Hematopoietic multipotent progenitor cell treated with erythropoietin and hydrocortisone succinate and interleukin-3 and kit ligand, for 15 days (in vitro differentiated cells): ENCODE data around the gene FUT3.
"Not testable (repeated sequence)": the region's sequence is repeated elsewhere in the genome, so short reads cannot be mapped to it uniquely, and the experiment has no call there.

Source experiments
- DNase-seq: peaks from one replicate; pipeline ENCODE4 v3.0.0-alpha.2; 2015; ENCODE audit warnings: low spot score

Gene FUT3

DNA sequence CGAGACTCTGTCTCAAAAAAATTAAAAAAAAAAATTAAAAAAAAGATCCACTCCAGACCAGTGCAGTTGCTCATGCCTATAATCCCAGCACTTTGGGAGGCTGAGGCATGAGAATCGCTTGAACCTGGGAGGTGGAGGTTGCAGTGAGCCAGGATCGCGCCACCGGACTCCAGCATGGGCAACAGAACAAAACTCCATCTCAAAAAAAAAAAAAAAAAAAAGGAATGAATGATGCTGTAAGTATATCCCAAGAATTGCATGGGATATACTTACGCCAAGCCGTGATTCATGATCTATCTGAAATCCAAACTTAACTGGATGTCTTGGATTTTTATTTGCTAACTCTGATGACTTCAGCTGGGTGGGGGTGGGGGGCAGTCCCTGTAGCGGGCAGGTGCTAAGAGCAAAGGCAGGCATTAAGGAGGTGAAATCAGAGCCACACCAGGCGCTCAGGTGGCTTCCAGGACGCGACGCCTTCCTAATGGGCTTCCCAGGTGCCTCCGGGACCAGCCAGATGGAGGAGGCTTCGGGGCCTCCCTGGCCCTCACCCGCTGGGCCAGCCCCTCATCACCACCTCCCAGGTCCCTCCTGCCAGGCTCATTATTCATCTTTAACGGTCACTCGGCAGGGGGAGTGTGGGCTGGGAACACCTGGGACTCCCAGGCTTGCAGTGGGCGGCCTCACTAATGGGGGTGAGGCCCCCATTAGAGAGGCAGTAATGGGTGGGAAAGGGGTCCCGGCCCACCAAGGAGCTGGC, 30.5 kb upstream of the FUT3 start:
- no peak for DNase-seq

DNA sequence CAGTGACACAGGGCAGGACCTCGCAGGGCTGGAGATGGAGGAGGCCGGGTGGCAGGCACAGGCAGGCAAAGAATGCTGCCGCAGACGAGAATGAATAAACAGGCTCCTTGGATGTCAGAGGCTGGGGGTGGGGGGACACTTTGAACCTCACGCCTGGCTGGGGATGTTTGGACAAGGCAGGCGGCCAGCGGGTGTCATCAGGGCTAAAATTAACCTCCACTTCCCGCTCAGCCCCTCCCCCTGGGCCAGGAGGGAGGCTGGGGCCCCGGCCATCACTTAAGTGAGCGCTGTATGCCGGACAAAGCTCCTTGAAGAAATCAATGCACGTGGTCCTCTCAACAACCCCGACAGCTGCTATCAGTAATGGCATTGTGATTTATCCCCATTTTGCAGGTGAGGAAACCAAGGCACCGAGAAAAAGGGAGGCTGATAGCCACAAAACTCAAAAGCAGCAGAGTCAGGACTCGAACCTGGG, 29.4 kb upstream of the FUT3 start:
- no peak for DNase-seq

DNA sequence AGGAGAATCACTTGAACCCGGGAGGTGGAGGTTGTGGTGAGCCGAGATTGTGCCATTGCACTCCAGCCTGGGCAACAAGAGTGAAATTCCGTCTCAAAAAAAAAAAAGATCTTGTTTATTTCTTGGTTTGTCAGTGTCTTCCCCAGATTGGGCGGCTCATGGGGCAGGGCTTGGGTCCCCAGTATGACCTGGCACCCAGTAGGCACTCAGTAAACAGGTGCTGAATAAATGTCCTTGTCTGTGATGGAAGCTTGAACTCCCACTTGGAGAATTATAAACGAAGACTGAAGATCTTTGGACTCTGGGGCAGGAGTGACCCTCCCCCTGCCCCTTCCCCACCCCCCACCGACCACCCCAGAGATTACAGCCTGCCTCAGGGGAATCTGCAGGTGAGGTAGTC, 28.9 kb upstream of the FUT3 start:
- no peak for DNase-seq

GRCh38 chr19:5877882-5878281, 26.6 kb upstream of the FUT3 start:
- no peak for DNase-seq

- DNase-seq: no peak
Observed at GRCh38 chr19:5877427-5877826, 26.2 kb upstream of the FUT3 start.

DNA sequence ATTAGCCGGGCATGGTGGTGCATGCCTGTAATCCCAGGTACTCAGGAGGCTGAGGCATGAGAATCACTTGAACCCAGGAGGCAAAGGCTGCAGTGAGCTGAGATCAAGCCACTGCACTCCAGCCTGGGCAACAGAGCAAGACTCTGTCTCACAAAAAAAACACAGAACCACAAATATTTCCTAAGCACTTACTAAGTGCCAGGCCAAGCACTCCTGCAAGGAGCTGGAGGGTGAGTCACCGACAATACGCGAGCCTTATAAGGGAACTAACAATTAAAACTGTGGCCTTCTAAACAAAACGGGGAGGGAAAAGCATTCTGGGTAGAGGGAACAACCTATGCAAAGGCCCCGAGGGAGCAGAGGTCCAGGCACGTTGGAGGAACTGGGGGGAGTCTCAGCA, 23.2 kb upstream of the FUT3 start:
- DNase-seq: not testable (repeated sequence)

- no peak for DNase-seq
Observed at GRCh38 chr19:5873617-5874199, 22.5 kb upstream of the FUT3 start.

GRCh38 chr19:5870986-5871394, 19.7 kb upstream of the FUT3 start:
- DNase-seq: no peak

GRCh38 chr19:5867201-5868136, 16.2 kb upstream of the FUT3 start:
- no peak for DNase-seq

GRCh38 chr19:5865772-5866171, 14.5 kb upstream of the FUT3 start:
- no peak for DNase-seq

DNA sequence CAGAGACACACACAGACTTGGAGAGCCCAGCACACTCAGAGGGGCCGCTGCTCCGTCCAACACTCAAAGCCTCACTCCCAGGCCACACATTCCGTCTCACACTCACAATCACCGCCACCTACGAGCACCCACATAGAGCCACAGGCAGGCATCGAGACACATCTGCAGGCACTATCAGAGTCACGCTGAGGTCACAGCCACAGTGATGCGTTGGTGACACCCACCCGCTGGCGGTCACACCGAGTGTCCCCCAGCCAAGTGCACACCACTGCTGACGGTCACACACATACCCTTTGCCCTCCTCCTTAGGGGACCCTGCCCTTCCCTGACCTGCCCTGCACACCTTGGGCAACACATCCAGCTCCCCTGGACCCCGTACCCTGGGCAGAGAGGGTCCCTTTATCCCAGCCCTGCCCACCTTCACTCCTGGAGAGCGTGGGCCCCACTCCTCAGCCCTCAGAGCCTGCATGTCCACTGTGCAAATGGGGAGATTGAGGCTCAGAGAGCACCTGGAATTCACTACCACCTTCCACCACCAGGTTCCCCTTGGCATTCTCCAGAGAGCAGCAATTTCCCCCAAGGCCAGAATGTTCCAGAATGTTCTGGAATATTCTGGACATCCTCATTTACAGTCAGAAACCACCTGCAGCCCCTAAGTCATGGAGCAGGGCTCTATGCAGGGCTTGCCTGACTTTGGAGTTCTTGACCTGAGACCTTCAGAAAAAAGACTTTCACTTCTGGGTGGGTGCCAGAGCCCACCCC, 13.7 kb upstream of the FUT3 start:
- no peak for DNase-seq

DNA sequence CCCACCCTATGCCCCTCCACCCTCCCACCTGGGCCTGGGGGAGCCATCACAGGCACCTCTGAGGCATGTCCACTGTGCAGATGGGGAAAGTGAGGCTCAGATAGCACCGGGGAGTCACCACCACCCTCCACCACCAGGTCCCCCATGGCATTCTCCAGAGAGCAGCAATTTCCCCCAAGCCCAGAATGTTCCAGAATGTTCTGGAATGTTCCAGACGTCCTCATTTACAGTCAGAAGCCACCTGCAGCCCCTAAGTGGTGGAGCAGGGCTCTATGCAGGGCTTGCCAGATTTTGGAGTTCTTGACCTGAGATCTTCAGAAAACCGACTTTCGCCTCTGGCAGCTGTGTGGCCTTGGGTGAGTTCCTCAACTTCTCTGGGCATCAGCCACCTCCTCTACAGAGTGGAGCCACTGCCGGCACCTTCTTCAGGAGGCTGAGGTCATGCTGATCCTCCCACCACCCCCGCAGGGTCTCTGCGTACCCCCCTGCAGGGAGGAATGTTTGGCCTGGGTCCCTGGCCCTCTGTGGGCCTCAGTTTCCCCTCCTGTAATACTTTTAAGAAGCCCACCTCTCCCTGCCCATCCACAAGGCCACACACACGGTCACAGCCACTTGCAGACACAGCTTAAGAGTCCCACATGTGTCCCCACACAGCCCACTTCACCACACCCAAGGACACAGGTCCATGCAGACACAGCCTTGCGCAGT, 12.9 kb upstream of the FUT3 start:
- DNase-seq: no peak

GRCh38 chr19:5863030-5863665, 11.9 kb upstream of the FUT3 start:
- DNase-seq: no peak

- no peak for DNase-seq
Observed at GRCh38 chr19:5857203-5858081, 6.2 kb upstream of the FUT3 start.

DNA sequence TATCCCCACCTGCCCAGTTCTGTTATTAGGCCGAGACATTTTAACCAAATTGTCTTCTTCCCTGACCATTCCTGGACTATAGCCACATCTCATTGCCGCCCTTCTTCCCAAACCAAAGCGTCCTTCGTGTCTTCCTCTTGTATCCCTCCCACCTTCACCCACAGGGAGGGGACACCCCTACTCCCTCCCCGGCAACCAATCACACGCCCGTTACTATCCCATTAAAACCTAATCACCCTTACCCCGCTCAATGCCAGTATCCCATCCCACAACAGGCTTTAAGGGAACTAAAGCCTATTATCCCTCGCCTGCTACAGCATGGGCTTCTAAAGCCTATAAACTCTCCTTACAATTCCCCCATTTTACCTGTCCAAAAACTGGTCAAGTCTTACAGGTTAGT, 3.9 kb upstream of the FUT3 start:
- not testable (repeated sequence) for DNase-seq

DNA sequence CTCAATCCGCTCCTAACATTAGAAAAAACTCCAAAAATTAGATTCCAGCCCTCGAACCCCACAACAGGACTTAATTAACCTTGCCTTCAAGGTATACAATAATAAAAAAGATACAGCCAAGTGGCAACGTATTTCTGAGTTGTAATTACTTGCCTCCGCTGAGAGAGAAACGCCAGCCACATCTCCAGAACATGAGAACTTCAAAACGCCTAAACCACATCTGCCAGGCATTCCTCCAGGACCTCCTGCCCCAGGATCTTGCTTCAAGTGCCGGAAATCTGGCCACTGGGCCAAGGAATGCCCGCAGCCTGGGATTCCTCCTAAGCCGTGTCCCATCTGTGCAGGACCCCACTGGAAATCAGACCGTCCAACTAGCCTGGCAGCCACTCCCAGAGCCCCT, 2.9 kb upstream of the FUT3 start:
- DNase-seq: not testable (repeated sequence)

GRCh38 chr19:5850743-5851293, 431 bp downstream of the FUT3 start:
- DNase-seq: no peak

DNA sequence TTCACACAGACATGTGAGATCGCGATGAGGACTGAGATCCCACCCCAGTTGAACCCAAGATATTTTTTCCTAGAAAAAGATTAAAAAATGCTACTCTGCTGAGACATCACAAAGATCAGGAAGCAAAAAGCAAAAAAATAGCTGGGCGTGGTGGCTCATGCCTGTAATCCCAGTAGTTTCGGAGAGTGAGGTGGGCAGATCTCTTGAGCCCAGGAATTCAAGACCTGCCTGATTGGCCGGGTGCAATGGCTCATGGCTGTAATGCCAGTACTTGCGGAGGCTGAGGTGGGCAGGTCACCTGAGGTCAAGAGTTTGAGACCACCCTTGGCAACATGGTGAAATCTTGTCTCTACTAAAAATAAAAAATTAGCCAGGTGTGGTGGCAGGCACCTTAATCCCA, 1.1 kb downstream of the FUT3 start:
- no peak for DNase-seq

DNA sequence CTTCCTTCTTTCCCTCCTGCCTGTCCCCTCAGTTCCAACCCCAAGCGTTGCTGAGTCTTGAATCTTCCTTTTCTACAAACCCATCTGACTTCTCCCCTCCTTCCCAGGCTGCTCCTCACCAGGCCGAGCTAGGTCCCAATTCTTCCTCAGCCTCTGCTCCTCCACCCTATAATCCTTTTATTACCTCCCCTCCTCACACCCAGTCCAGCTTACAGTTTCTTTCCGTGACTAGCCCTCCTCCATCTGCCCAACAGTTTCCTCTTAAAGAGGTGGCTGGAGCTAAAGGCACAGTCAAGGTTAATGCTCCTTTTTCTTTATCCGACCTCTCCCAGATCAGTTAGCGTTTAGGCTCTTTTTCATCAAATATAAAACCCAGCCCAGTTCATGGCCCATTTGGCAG, 2.6 kb downstream of the FUT3 start:
- not testable (repeated sequence) for DNase-seq
